Daoy (cell line): Measurements from ENCODE around the gene LAPTM5. TPM values are rescaled to one million over a fixed set of nuclear protein-coding genes. Genes with fewer than 3 reads are reported as not detected.
"Not testable (repeated sequence)": the region's sequence is repeated elsewhere in the genome, so short reads cannot be mapped to it uniquely, and the experiment has no call there.

ENCODE experiments used
- DNase-seq: peaks from one replicate; pipeline ENCODE4 v3.0.0-alpha.2; 2015; ENCODE audit warnings: low read depth
- total RNA-seq: library from RNA; depleted of rRNA; stranded (reverse); fragments of >200 nt; shearing (Covaris generic); gene quantifications from 2 replicates; pipeline ENCODE4 v1.2.3, GENCODE V29; 2014

Gene LAPTM5
- total RNA-seq, 1 experiment from 2014 or later: 2.7 TPM

GRCh38 chr1:30771005-30771404 is 13.4 kb upstream of the LAPTM5 start:
- no peak for DNase-seq

GRCh38 chr1:30770150-30770549 is 12.6 kb upstream of the LAPTM5 start:
- DNase-seq: no peak

- DNase-seq: no peak
Measured at GRCh38 chr1:30768830-30769718, 11.5 kb upstream of the LAPTM5 start.

- no peak for DNase-seq
Measured at GRCh38 chr1:30768159-30768829, 10.7 kb upstream of the LAPTM5 start.

- DNase-seq: not testable (repeated sequence)
Measured at GRCh38 chr1:30766948-30767347, 9.4 kb upstream of the LAPTM5 start.

- DNase-seq: no peak
Measured at GRCh38 chr1:30765556-30766434, 8.2 kb upstream of the LAPTM5 start.

- no peak for DNase-seq
Measured at GRCh38 chr1:30764939-30765555, 7.5 kb upstream of the LAPTM5 start.

GRCh38 chr1:30764396-30764795 is 6.8 kb upstream of the LAPTM5 start:
- DNase-seq: peak; percentile 40

GRCh38 chr1:30763651-30764248 is 6.2 kb upstream of the LAPTM5 start:
- DNase-seq: peak; percentile 62

GRCh38 chr1:30762930-30763650 is 5.5 kb upstream of the LAPTM5 start:
- no peak for DNase-seq

- DNase-seq: no peak
Measured at GRCh38 chr1:30762152-30762929, 4.8 kb upstream of the LAPTM5 start.

GRCh38 chr1:30761381-30762151 is 4.0 kb upstream of the LAPTM5 start:
- DNase-seq: no peak

GRCh38 chr1:30760596-30761324 is 3.2 kb upstream of the LAPTM5 start:
- DNase-seq: no peak

- no peak for DNase-seq
Measured at GRCh38 chr1:30759718-30760281, 2.2 kb upstream of the LAPTM5 start.

- DNase-seq: peak; percentile 43
Measured at GRCh38 chr1:30758785-30759380, 1.3 kb upstream of the LAPTM5 start.

GRCh38 chr1:30758121-30758688 is 631 bp upstream of the LAPTM5 start:
- DNase-seq: no peak
